ENCODE results near the gene COL4A2.

Gene COL4A2

GRCh38 chr13:110398564-110399507, 91.8 kb downstream of the COL4A2 start:
- no peak overlapping the region for H3K4me3 ChIP-seq (ENCODE audit: low read depth, low read length)
- DNase-seq (ENCODE audit: low read depth): no peak
- TF ChIP-seq CTCF (IDR thresholded peaks at IDR 0.05; ENCODE audit: insufficient read depth, low read depth, low read length, missing control alignments): no peak

GRCh38 chr13:110399801-110400200, 92.7 kb downstream of the COL4A2 start:
- H3K4me3 ChIP-seq (ENCODE audit: low read depth, low read length): no peak overlapping the region
- DNase-seq (ENCODE audit: low read depth): no peak
- no peak for TF ChIP-seq CTCF (IDR thresholded peaks at IDR 0.05; ENCODE audit: insufficient read depth, low read depth, low read length, missing control alignments)

GRCh38 chr13:110400786-110401533, 93.9 kb downstream of the COL4A2 start:
- TF ChIP-seq CTCF (IDR thresholded peaks at IDR 0.05; ENCODE audit: insufficient read depth, low read depth, low read length, missing control alignments): no peak
- no peak overlapping the region for H3K4me3 ChIP-seq (ENCODE audit: low read depth, low read length)
- no peak for DNase-seq (ENCODE audit: low read depth)

- no peak for TF ChIP-seq CTCF (IDR thresholded peaks at IDR 0.05; ENCODE audit: insufficient read depth, low read depth, low read length, missing control alignments)
- no peak overlapping the region for H3K4me3 ChIP-seq (ENCODE audit: low read depth, low read length)
- DNase-seq (ENCODE audit: low read depth): no peak
Observed at GRCh38 chr13:110402299-110403069, 95.4 kb downstream of the COL4A2 start.

GRCh38 chr13:110403315-110403714, 96.2 kb downstream of the COL4A2 start:
- no peak overlapping the region for H3K4me3 ChIP-seq (ENCODE audit: low read depth, low read length)
- DNase-seq (ENCODE audit: low read depth): no peak
- no peak for TF ChIP-seq CTCF (IDR thresholded peaks at IDR 0.05; ENCODE audit: insufficient read depth, low read depth, low read length, missing control alignments)

- TF ChIP-seq CTCF (IDR thresholded peaks at IDR 0.05; ENCODE audit: insufficient read depth, low read depth, low read length, missing control alignments): no peak
- DNase-seq (ENCODE audit: low read depth): no peak
Observed at GRCh38 chr13:110403721-110404120, 96.6 kb downstream of the COL4A2 start.

More at GRCh38 chr13:110403721-110404120, 96.6 kb downstream of the COL4A2 start:
- H3K4me3 ChIP-seq (ENCODE audit: low read depth, low read length): no peak overlapping the region
